Activated CD4-positive, alpha-beta memory T cell treated with anti-CD3 and anti-CD28 coated beads, Interleukin-2, amount 10 ng/mL, durations not matched to agents 7 days and 5 days (primary cell): ENCODE measurements around the gene PDE4D. TPM values are rescaled to one million over a fixed set of nuclear protein-coding genes. Genes with fewer than 3 reads are reported as not detected.

Experiments used
- CTCF ChIA-PET: fragments of 350-600 bp; sonication (Branson Sonifier 250); formaldehyde crosslinking; loops from one replicate; lab custom pipeline; 2021; ENCODE audit warnings: antibody characterized with exemption, inconsistent platforms; lab: Charles Lee
- POLR2A ChIA-PET: fragments of 350-600 bp; sonication (Branson Sonifier 250); formaldehyde crosslinking; loops from one replicate; lab custom pipeline; 2021; ENCODE audit warnings: antibody characterized with exemption; lab: Charles Lee
- DNase-seq: peaks from one replicate; pipeline ENCODE4 v3.0.0-alpha.2; 2020
- H3K27ac Mint-ChIP-seq: one replicate; pipeline ENCODE4 v1.8.0; 2021; ENCODE audit warnings: mild to moderate bottlenecking, mixed read lengths
- H3K27me3 Mint-ChIP-seq: one replicate; pipeline ENCODE4 v1.8.0; 2021; ENCODE audit warnings: mixed read lengths
- H3K36me3 Mint-ChIP-seq: one replicate; pipeline ENCODE4 v1.8.0; 2021; ENCODE audit warnings: low read depth, mixed read lengths
- H3K4me1 Mint-ChIP-seq: one replicate; pipeline ENCODE4 v1.8.0; 2021; ENCODE audit warnings: mixed read lengths
- H3K4me3 Mint-ChIP-seq: one replicate; pipeline ENCODE4 v1.8.0; 2021; ENCODE audit warnings: mild to moderate bottlenecking, mixed read lengths
- H3K9me3 Mint-ChIP-seq: one replicate; pipeline ENCODE4 v1.8.0; 2021; ENCODE audit warnings: mixed read lengths
- total RNA-seq, 2 experiments: library from RNA; stranded (reverse); gene quantifications; one replicate each; pipeline ENCODE4 v1.2.3, GENCODE V29; 2021

The PDE4D gene
- total RNA-seq, 2 experiments from 2014 or later, result 123 to 126 TPM

DNA sequence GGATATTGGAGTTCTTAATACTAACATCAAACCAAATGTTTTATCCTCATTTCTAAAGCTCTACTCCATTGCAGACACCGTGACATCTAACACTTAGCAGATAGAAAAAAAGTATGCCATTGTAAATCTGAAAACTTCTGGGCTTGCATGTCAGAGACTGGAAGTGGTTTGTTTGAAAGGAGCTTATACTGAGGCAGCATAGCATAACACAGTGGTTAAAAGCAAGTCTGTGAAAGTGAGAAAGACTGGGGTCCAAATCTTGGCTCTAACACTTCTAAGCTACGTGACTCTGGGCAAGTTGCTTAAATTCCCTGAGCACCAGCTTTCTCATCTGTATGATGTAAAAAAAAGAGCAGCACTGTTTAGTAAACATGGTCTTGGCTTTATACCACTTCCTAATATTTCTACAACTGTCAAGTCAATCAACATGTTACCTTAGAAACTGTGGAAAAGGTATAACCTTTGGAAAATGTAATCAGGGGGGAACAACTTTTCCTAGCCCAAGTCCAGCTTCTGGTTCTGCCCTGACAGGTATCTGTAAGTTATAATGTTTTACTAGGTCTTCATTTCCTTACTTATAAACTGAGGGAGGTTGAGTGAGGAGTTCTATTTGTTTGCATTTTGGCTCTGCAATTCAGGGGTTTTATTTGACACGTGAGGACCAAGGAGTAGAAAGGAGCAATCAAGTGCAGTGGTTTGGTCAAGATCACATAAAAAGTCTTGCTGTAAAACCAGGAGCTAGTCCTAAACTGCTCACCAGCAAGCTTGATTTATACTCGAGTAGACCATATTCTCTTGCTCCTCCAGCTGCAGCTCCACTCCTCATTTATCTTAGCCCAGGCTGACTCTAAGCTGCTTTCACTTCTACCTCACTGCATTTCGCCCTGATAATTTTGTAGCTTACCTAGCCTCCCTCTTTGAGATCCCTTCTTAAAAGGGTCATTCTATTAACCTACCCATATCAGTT is 769.6 kb downstream of the PDE4D start:
- peaks cover 5% of the 10 kb centered on the region for H3K4me1 Mint-ChIP-seq
- peak; percentile 37 for DNase-seq
- POLR2A ChIA-PET, result interaction anchor here (1.0 to 3.5 kb wide), 18 partner anchors 10 to 103 kb away, joined by 3 to 92 read pairs (median 9); no protein-coding TSS in a partner anchor

GRCh38 chr5:59119480-59119879 is 774.0 kb downstream of the PDE4D start:
- POLR2A ChIA-PET, result interaction anchor here (1.4 to 1.8 kb wide), 2 partner anchors 8 to 83 kb away, joined by 3 to 4 read pairs; no protein-coding TSS in a partner anchor
- Mint-ChIP-seq H3K4me3 (no peak overlapping the region), H3K36me3 (peaks cover 7% of the 10 kb centered on the region), H3K27me3 (no peaks in the 10 kb centered on the region), H3K9me3 (peaks cover 2% of the 10 kb centered on the region), H3K4me1 (peaks cover 8% of the 10 kb centered on the region), H3K27ac (no peak overlapping the region)
- DNase-seq, result no peak
- CTCF ChIA-PET, result no interaction called here

More for the DNA sequence above, 769.6 kb downstream of the PDE4D start:
- CTCF ChIA-PET, result interaction anchor here (0.6 to 3.8 kb wide), 21 partner anchors 8 to 253 kb away, joined by 3 to 47 read pairs (median 5); no protein-coding TSS in a partner anchor
- Mint-ChIP-seq H3K27ac (no peak overlapping the region), H3K36me3 (no peaks in the 10 kb centered on the region), H3K4me3 (no peak overlapping the region), H3K27me3 (no peaks in the 10 kb centered on the region), H3K9me3 (peaks cover 2% of the 10 kb centered on the region)

DNA sequence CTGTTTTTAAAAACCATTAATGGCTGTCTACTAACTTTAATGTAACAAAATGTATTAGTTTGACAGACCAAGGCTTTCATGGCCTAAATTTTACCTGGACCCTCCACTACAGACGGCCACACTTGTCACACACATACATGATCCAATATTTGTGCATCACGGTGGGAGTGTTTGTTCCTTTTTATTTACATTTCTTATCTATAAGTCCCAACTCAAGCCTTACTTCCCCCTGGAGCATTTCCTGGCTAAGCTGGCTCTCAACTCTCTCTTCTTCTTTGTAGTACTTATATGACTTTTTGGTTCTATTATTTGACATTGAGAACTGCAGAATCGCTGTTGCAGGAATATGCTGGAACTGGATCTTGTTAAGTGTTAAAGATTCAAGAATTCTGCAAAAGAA is 776.2 kb downstream of the PDE4D start:
- no peak overlapping the region for H3K4me3 Mint-ChIP-seq
- no peak overlapping the region for H3K27ac Mint-ChIP-seq
- H3K9me3 Mint-ChIP-seq, result peaks cover 4% of the 10 kb centered on the region
- peaks cover 8% of the 10 kb centered on the region for H3K4me1 Mint-ChIP-seq
- H3K36me3 Mint-ChIP-seq, result peaks cover 8% of the 10 kb centered on the region
- DNase-seq, result no peak
- CTCF ChIA-PET, result no interaction called here
- POLR2A ChIA-PET, result no interaction called here
- H3K27me3 Mint-ChIP-seq, result no peaks in the 10 kb centered on the region

- H3K36me3 Mint-ChIP-seq, result peaks cover 8% of the 10 kb centered on the region
- H3K27me3 Mint-ChIP-seq, result no peaks in the 10 kb centered on the region
- POLR2A ChIA-PET, result no interaction called here
- no peak overlapping the region for H3K27ac Mint-ChIP-seq
- H3K4me1 Mint-ChIP-seq, result peaks cover 8% of the 10 kb centered on the region
- no peak overlapping the region for H3K4me3 Mint-ChIP-seq
- no peak for DNase-seq
- CTCF ChIA-PET, result interaction anchor here (1.0 to 1.3 kb wide), 2 partner anchors 8 to 13 kb away, joined by 3 read pairs; no protein-coding TSS in a partner anchor
- H3K9me3 Mint-ChIP-seq, result peaks cover 2% of the 10 kb centered on the region
Measured at GRCh38 chr5:59116231-59116865, 777.2 kb downstream of the PDE4D start.

DNA sequence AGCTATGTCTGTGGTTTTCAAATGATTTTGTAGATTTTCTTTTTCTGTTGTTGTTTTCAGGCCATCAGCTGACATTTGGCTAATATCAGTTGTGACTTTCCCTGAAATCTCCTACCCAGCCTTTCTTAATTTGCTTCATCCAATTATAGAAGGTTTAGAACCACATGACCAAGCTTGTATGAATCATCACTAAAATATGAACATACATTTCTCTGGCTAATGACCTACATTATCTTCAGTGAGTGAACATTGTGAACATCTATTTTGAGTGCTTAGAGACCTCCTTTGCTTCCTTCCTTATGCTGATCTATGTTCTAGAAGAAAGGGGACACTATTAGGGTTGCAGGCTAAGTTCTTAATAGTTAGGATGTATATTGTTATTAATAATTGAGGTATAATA is 778.2 kb downstream of the PDE4D start:
- H3K36me3 Mint-ChIP-seq, result peaks cover 8% of the 10 kb centered on the region
- DNase-seq, result no peak
- POLR2A ChIA-PET, result interaction anchor here (2.9 kb wide), 1 partner anchor 8 kb away, joined by 9 read pairs; no protein-coding TSS in a partner anchor

GRCh38 chr5:59109383-59109782 is 784.1 kb downstream of the PDE4D start:
- DNase-seq, result no peak
- H3K27ac Mint-ChIP-seq, result no peak overlapping the region
- peaks cover 22% of the 10 kb centered on the region for H3K4me1 Mint-ChIP-seq
- POLR2A ChIA-PET, result interaction anchor here (1.8 kb wide), 1 partner anchor 9 kb away, joined by 6 read pairs; no protein-coding TSS in a partner anchor
- H3K4me3 Mint-ChIP-seq, result no peak overlapping the region
- H3K27me3 Mint-ChIP-seq, result no peaks in the 10 kb centered on the region
- peaks cover 2% of the 10 kb centered on the region for H3K9me3 Mint-ChIP-seq
- CTCF ChIA-PET, result no interaction called here
- H3K36me3 Mint-ChIP-seq, result peaks cover 3% of the 10 kb centered on the region

More for the DNA sequence above, 778.2 kb downstream of the PDE4D start:
- Mint-ChIP-seq H3K4me3 (no peak overlapping the region), H3K9me3 (peaks cover 2% of the 10 kb centered on the region), H3K27ac (no peak overlapping the region), H3K27me3 (no peaks in the 10 kb centered on the region), H3K4me1 (peaks cover 3% of the 10 kb centered on the region)
- CTCF ChIA-PET, result interaction anchor here (1.3 kb wide), 1 partner anchor 9 kb away, joined by 3 read pairs; no protein-coding TSS in a partner anchor

GRCh38 chr5:59107692-59108091 is 785.8 kb downstream of the PDE4D start:
- POLR2A ChIA-PET, result no interaction called here
- peaks cover 34% of the 10 kb centered on the region for H3K4me1 Mint-ChIP-seq
- no peak overlapping the region for H3K4me3 Mint-ChIP-seq
- DNase-seq, result no peak
- CTCF ChIA-PET, result interaction anchor here (0.6 kb wide), 1 partner anchor 216 kb away, joined by 3 read pairs; no protein-coding TSS in a partner anchor
- H3K9me3 Mint-ChIP-seq, result no peaks in the 10 kb centered on the region
- H3K27me3 Mint-ChIP-seq, result no peaks in the 10 kb centered on the region
- peaks cover 3% of the 10 kb centered on the region for H3K36me3 Mint-ChIP-seq
- no peak overlapping the region for H3K27ac Mint-ChIP-seq

GRCh38 chr5:59104400-59105127 is 789.0 kb downstream of the PDE4D start:
- CTCF ChIA-PET, result interaction anchor here (3.4 kb wide), 1 partner anchor 19 kb away, joined by 14 read pairs; no protein-coding TSS in a partner anchor
- no peak overlapping the region for H3K27ac Mint-ChIP-seq
- H3K4me3 Mint-ChIP-seq, result no peak overlapping the region
- H3K9me3 Mint-ChIP-seq, result no peaks in the 10 kb centered on the region
- no peaks in the 10 kb centered on the region for H3K27me3 Mint-ChIP-seq
- peaks cover 57% of the 10 kb centered on the region for H3K4me1 Mint-ChIP-seq
- no peak for DNase-seq
- POLR2A ChIA-PET, result interaction anchor here (1.5 kb wide), 1 partner anchor 19 kb away, joined by 11 read pairs; no protein-coding TSS in a partner anchor
- H3K36me3 Mint-ChIP-seq, result peaks cover 3% of the 10 kb centered on the region

DNA sequence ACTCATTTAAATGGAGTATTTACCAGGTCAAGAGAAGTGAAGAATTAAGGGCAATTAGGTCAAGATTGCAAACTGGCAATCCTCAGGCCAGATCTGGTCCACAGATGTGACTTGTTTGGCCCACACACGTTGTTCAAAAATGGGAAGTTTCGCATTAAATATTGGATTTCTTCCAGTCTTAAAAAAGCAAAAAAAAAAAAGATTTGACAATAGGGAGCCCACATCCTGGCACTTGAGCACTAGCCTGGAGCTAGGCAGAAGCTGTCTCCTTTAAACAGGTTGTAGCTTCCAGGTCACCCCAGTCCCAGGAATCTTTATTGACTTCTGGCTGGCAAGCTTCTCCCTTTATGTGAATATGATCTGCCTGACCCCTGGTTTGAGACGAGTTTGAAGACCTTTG is 790.2 kb downstream of the PDE4D start:
- Mint-ChIP-seq H3K9me3 (no peaks in the 10 kb centered on the region), H3K36me3 (no peaks in the 10 kb centered on the region), H3K4me3 (no peak overlapping the region), H3K4me1 (peaks cover 69% of the 10 kb centered on the region), H3K27ac (no peak overlapping the region), H3K27me3 (no peaks in the 10 kb centered on the region)
- ChIA-PET POLR2A (interaction anchor here (0.8 to 2.5 kb wide), 4 partner anchors 21 to 70 kb away, joined by 3 to 15 read pairs (median 8); no protein-coding TSS in a partner anchor), CTCF (interaction anchor here (0.9 to 3.4 kb wide), 5 partner anchors 13 to 217 kb away, joined by 3 to 14 read pairs (median 3); no protein-coding TSS in a partner anchor)
- no peak for DNase-seq

- Mint-ChIP-seq H3K9me3 (no peaks in the 10 kb centered on the region), H3K27me3 (no peaks in the 10 kb centered on the region), H3K27ac (no peak overlapping the region), H3K4me1 (peaks cover 70% of the 10 kb centered on the region), H3K36me3 (peaks cover 4% of the 10 kb centered on the region), H3K4me3 (no peak overlapping the region)
- DNase-seq, result no peak
- POLR2A ChIA-PET, result interaction anchor here (1.9 to 2.5 kb wide), 2 partner anchors 22 to 24 kb away, joined by 12 to 15 read pairs; no protein-coding TSS in a partner anchor
- CTCF ChIA-PET, result interaction anchor here (2.0 kb wide), 1 partner anchor 71 kb away, joined by 9 read pairs; no protein-coding TSS in a partner anchor
Measured at GRCh38 chr5:59102437-59102836, 791.1 kb downstream of the PDE4D start.

DNA sequence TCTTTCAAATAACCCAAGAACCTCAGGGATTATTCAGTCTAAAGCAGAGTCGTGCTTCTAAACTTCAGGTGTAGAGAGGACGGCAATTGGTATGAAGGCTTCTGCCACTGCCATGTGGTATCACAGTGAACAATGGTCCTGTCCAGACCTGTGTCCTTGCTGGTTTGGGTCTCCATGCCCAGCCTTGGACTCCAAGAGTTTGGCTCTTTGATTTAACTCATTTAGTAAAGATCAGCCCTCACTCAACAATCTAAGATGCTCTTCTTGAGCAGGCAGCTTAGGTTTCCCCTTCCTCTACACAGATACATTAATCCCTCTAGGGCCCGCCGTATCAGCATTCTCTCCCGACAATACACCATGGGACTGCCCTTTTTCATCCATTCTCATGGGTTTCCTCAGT is 792.7 kb downstream of the PDE4D start:
- Mint-ChIP-seq H3K4me3 (no peak overlapping the region), H3K27ac (peak overlapping the region; percentile 88), H3K27me3 (peaks cover 2% of the 10 kb centered on the region), H3K9me3 (peaks cover 10% of the 10 kb centered on the region), H3K36me3 (peaks cover 18% of the 10 kb centered on the region), H3K4me1 (peaks cover 78% of the 10 kb centered on the region)
- no peak for DNase-seq
- ChIA-PET POLR2A (interaction anchor here (0.9 to 4.0 kb wide), 6 partner anchors 9 to 65 kb away, joined by 3 to 56 read pairs (median 14); no protein-coding TSS in a partner anchor), CTCF (interaction anchor here (1.1 to 2.7 kb wide), 3 partner anchors 23 to 73 kb away, joined by 3 to 12 read pairs (median 3); no protein-coding TSS in a partner anchor)
